ENCODE data around the gene HERC6.

HERC6 gene

DNA sequence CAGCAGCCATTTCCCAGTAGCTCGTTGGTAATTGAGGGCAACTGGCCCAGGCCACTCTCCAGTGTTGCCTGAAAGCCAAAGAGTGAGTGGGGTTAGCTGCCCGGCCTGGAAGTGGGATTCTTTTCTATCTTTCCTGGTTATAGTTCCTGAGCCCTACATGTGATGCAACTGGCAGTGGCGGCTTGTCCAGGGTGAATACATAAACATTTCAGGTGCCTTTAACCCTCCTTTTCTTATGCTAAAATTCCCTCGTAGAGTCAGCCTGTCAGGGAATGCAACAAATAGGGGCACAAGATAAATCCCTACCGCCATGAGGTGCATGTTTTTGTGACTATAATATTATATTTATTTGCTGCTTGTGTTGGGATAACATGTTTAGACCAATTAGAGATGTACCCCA, 64.8 kb downstream of the HERC6 start:
- H3K9me2 ChIP-seq (replicated peaks; ENCODE audit: low read depth, low read length): no peaks in the 10 kb centered on the region
- H4K20me1 ChIP-seq (ENCODE audit: insufficient read depth, low read length, poor library complexity, severe bottlenecking): no peaks in the 10 kb centered on the region
- H3K79me2 ChIP-seq (ENCODE audit: insufficient read depth, low read length): no peaks in the 10 kb centered on the region
- H3K9me3 ChIP-seq (ENCODE audit: insufficient read depth, low read depth, low read length): no peaks in the 10 kb centered on the region
- H3K4me3 ChIP-seq (ENCODE audit: low read length, poor library complexity, severe bottlenecking): no peak overlapping the region
- TF ChIP-seq, protein P1, sequence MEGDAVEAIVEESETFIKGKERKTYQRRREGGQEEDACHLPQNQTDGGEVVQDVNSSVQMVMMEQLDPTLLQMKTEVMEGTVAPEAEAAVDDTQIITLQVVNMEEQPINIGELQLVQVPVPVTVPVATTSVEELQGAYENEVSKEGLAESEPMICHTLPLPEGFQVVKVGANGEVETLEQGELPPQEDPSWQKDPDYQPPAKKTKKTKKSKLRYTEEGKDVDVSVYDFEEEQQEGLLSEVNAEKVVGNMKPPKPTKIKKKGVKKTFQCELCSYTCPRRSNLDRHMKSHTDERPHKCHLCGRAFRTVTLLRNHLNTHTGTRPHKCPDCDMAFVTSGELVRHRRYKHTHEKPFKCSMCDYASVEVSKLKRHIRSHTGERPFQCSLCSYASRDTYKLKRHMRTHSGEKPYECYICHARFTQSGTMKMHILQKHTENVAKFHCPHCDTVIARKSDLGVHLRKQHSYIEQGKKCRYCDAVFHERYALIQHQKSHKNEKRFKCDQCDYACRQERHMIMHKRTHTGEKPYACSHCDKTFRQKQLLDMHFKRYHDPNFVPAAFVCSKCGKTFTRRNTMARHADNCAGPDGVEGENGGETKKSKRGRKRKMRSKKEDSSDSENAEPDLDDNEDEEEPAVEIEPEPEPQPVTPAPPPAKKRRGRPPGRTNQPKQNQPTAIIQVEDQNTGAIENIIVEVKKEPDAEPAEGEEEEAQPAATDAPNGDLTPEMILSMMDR (conservative IDR thresholded peaks at IDR 0.05; ENCODE audit: low read length): no peak
- no peak for TF ChIP-seq EZH2phosphoT487 (IDR thresholded peaks at IDR 0.05; ENCODE audit: borderline replicate concordance)
- no peaks in the 10 kb centered on the region for H3F3A ChIP-seq (ENCODE audit: low read depth)
- H2AFZ ChIP-seq (ENCODE audit: low read length): no peak overlapping the region
- no peak overlapping the region for H3K9ac ChIP-seq (ENCODE audit: low read depth, low read length, poor library complexity, severe bottlenecking)
- H3K4me1 ChIP-seq (ENCODE audit: insufficient read depth, low read length, poor library complexity, severe bottlenecking): no peaks in the 10 kb centered on the region
- H3K4me2 ChIP-seq (ENCODE audit: low read depth, low read length, poor library complexity, severe bottlenecking): no peak overlapping the region
- H3K27me3 ChIP-seq (ENCODE audit: insufficient read depth, low read length, poor library complexity, severe bottlenecking): no peaks in the 10 kb centered on the region
- H3K36me3 ChIP-seq (ENCODE audit: insufficient read depth, low read length): no peaks in the 10 kb centered on the region

DNA sequence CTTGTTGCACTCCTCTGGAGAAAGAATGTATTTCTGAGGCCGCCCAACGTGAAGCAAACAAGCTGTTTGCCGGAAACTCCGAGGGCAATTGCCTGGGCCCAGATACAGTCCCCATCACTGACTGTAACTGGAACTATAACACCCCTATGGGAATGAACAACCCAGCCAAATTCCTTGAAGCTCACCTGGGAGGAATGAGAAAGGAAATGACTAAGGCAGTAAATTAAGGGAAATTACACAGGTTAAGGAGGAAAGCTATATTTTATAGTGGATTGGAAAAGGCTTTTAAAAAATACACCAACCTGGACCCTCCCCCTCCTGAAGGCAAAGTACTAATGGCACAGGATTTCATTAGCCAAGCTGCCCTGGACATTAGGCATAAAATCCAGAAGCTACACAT, 66.6 kb downstream of the HERC6 start:
- Histone ChIP-seq H3K4me2 (ENCODE audit: low read depth, low read length, poor library complexity, severe bottlenecking) (no peak overlapping the region), H3K9me3 (ENCODE audit: insufficient read depth, low read depth, low read length) (no peaks in the 10 kb centered on the region), H4K20me1 (ENCODE audit: insufficient read depth, low read length, poor library complexity, severe bottlenecking) (no peaks in the 10 kb centered on the region), H3K9me2 (replicated peaks; ENCODE audit: low read depth, low read length) (no peaks in the 10 kb centered on the region), H3K79me2 (ENCODE audit: insufficient read depth, low read length) (no peaks in the 10 kb centered on the region), H3F3A (ENCODE audit: low read depth) (no peaks in the 10 kb centered on the region), H3K36me3 (ENCODE audit: insufficient read depth, low read length) (no peaks in the 10 kb centered on the region), H3K9ac (ENCODE audit: low read depth, low read length, poor library complexity, severe bottlenecking) (no peak overlapping the region), H3K4me3 (ENCODE audit: low read length, poor library complexity, severe bottlenecking) (no peak overlapping the region), H3K27me3 (ENCODE audit: insufficient read depth, low read length, poor library complexity, severe bottlenecking) (no peaks in the 10 kb centered on the region), H2AFZ (ENCODE audit: low read length) (no peak overlapping the region), H3K4me1 (ENCODE audit: insufficient read depth, low read length, poor library complexity, severe bottlenecking) (no peaks in the 10 kb centered on the region)
- no peak for TF ChIP-seq EZH2phosphoT487 (IDR thresholded peaks at IDR 0.05; ENCODE audit: borderline replicate concordance)
- TF ChIP-seq, protein P1 (conservative IDR thresholded peaks at IDR 0.05; ENCODE audit: low read length): no peak

DNA sequence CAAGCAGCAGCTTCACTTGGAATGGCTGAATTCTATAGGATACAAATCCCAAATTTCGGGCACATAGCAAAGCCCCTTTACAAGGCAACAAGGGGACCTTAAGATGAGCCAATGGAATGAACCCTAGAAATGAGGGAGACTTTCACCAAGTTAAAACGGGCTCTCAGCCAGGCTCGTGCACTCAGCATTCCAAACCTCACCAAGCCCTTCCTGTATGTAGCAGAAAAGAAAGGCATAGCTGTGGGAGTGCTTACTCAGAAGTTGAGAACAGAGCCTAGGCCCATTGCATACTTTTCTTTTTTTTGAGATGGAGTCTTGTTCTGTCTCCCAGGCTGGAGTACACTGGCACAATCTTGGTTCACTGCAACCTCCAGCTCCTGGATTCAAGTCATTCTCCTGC, 67.5 kb downstream of the HERC6 start:
- Histone ChIP-seq H4K20me1 (ENCODE audit: insufficient read depth, low read length, poor library complexity, severe bottlenecking) (no peaks in the 10 kb centered on the region), H2AFZ (ENCODE audit: low read length) (no peak overlapping the region), H3F3A (ENCODE audit: low read depth) (no peaks in the 10 kb centered on the region), H3K36me3 (ENCODE audit: insufficient read depth, low read length) (no peaks in the 10 kb centered on the region), H3K4me2 (ENCODE audit: low read depth, low read length, poor library complexity, severe bottlenecking) (no peak overlapping the region), H3K79me2 (ENCODE audit: insufficient read depth, low read length) (no peaks in the 10 kb centered on the region), H3K9me2 (replicated peaks; ENCODE audit: low read depth, low read length) (no peaks in the 10 kb centered on the region), H3K27me3 (ENCODE audit: insufficient read depth, low read length, poor library complexity, severe bottlenecking) (no peaks in the 10 kb centered on the region), H3K4me3 (ENCODE audit: low read length, poor library complexity, severe bottlenecking) (no peak overlapping the region), H3K9ac (ENCODE audit: low read depth, low read length, poor library complexity, severe bottlenecking) (no peak overlapping the region), H3K4me1 (ENCODE audit: insufficient read depth, low read length, poor library complexity, severe bottlenecking) (no peaks in the 10 kb centered on the region), H3K9me3 (ENCODE audit: insufficient read depth, low read depth, low read length) (no peaks in the 10 kb centered on the region)
- TF ChIP-seq EZH2phosphoT487 (IDR thresholded peaks at IDR 0.05; ENCODE audit: borderline replicate concordance): no peak
- TF ChIP-seq, protein P1 (conservative IDR thresholded peaks at IDR 0.05; ENCODE audit: low read length): no peak
